ACC112 (cell line): ENCODE data around the gene CCDC47.

Experiments
- H2AFZ ChIP-seq: fragments of 200-600 bp; sonication (generic); one replicate; pipeline ENCODE4 v1.6.0; 2017; ENCODE audit warnings: antibody characterized with exemption, low read length; ENCODE audit not compliant: unreplicated experiment
- H3K27ac ChIP-seq: fragments of 200-600 bp; sonication (generic); 2 replicates; pipeline ENCODE4 v1.5.1; 2014; ENCODE audit warnings: low read depth, mild to moderate bottlenecking, antibody characterized with exemption, low read length, moderate library complexity
- H3K27me3 ChIP-seq: fragments of 200-600 bp; sonication (generic); 2 replicates; pipeline ENCODE4 v1.6.1; 2014; ENCODE audit warnings: mild to moderate bottlenecking, antibody characterized with exemption, low read length, moderate library complexity, mixed read lengths; ENCODE audit not compliant: insufficient read depth
- H3K36me3 ChIP-seq: fragments of 200-600 bp; sonication (generic); 2 replicates; pipeline ENCODE4 v1.6.1; 2016; ENCODE audit warnings: mild to moderate bottlenecking, antibody characterized with exemption, low read length, moderate library complexity, mixed read lengths; ENCODE audit not compliant: insufficient read depth
- H3K4me1 ChIP-seq: fragments of 200-600 bp; sonication (generic); one replicate; pipeline ENCODE4 v1.6.1; 2016; ENCODE audit warnings: low read length, mixed read lengths; ENCODE audit not compliant: insufficient read depth, unreplicated experiment, control insufficient read depth
- H3K4me3 ChIP-seq: fragments of 200-600 bp; sonication (generic); 2 replicates; pipeline ENCODE4 v1.5.1; 2014; ENCODE audit warnings: mild to moderate bottlenecking, low read depth, low read length
- H3K79me2 ChIP-seq: fragments of 200-600 bp; sonication (generic); one replicate; pipeline ENCODE4 v1.6.0; 2016; ENCODE audit warnings: low read length; ENCODE audit not compliant: control insufficient read depth, unreplicated experiment, insufficient read depth

The CCDC47 gene

DNA sequence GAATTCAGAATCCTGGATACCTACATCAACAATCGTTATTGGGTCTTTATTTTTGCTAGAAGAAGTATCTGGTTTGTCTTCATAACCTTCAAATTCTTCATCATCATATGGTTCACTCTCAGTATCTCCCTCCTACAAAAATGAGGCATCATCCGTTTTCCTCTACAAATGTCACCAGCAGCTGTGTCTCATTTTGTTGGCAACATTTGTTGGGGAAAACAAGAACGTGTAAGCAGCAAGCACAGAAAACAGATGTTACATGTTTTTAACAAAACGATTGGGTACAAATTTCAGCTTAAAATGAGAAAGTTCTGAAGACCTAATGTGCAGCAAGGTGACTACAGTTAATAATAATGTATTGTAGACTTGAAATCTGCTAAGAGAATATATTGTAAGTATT is 8.7 kb downstream of the CCDC47 start:
- H3K79me2 ChIP-seq = peaks cover 53% of the 10 kb centered on the region

DNA sequence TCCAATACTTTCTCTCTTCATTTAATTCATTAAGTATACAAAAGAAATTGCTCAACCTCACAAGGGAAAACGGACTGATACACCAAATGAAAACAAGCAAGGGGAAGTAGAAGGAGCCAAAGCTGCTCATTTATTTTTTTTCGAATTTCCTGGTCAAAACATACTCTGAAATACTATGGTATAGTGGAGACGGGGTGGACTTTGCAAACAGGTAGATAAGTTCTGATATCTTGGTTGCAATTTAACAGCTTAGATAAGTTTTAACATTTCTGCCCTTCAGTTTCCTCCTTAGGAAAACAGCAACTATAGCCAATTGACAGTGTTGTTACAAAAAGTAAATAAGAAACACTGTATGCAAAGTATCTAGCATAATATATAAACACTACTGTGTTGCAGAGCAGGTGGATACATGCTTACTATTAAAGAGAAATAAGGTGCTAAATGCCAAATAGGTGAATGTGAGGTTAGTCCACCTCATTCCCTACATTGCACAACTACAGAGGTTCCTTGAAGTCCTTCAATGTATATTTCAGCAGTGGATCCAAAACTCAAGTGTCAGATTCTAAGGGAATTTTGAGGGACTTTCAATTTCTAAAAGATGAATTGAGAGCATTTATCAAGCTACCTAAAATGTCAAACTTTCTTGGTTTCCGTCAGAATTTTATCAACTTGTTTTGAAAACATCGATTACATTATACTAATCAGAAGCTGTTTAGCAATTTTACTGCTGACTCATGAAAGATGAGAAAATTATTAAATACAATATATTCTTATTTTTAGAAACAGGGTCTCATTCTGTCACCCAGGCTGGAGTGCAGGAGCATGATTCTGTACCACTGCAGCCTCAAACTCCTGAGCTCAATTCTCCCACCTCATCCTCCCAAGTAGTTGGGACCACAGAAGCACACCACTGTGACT is 11.0 kb downstream of the CCDC47 start:
- Histone ChIP-seq H3K4me1 (no peaks in the 10 kb centered on the region), H3K4me3 (no peak overlapping the region), H2AFZ (no peak overlapping the region), H3K27me3 (no peaks in the 10 kb centered on the region), H3K27ac (no peak overlapping the region), H3K79me2 (peaks cover 31% of the 10 kb centered on the region), H3K36me3 (peaks cover 52% of the 10 kb centered on the region)

More for the DNA sequence above, 8.7 kb downstream of the CCDC47 start:
- H3K4me3 ChIP-seq = no peak overlapping the region
- no peaks in the 10 kb centered on the region for H3K4me1 ChIP-seq
- H3K27ac ChIP-seq = no peak overlapping the region
- H2AFZ ChIP-seq = no peak overlapping the region
- no peaks in the 10 kb centered on the region for H3K27me3 ChIP-seq
- H3K36me3 ChIP-seq = peaks cover 46% of the 10 kb centered on the region

- H3K36me3 ChIP-seq = peaks cover 61% of the 10 kb centered on the region
- no peak overlapping the region for H2AFZ ChIP-seq
- H3K4me1 ChIP-seq = no peaks in the 10 kb centered on the region
- no peak overlapping the region for H3K27ac ChIP-seq
- H3K27me3 ChIP-seq = no peaks in the 10 kb centered on the region
- H3K4me3 ChIP-seq = no peak overlapping the region
- H3K79me2 ChIP-seq = peaks cover 16% of the 10 kb centered on the region
Measured at GRCh38 chr17:63760771-63761539, 12.4 kb downstream of the CCDC47 start.

- no peaks in the 10 kb centered on the region for H3K27me3 ChIP-seq
- H3K27ac ChIP-seq = no peak overlapping the region
- H3K4me3 ChIP-seq = no peak overlapping the region
- peaks cover 44% of the 10 kb centered on the region for H3K36me3 ChIP-seq
- no peaks in the 10 kb centered on the region for H3K4me1 ChIP-seq
- peaks cover 4% of the 10 kb centered on the region for H3K79me2 ChIP-seq
- no peak overlapping the region for H2AFZ ChIP-seq
Measured at GRCh38 chr17:63758428-63758827, 15.0 kb downstream of the CCDC47 start.

DNA sequence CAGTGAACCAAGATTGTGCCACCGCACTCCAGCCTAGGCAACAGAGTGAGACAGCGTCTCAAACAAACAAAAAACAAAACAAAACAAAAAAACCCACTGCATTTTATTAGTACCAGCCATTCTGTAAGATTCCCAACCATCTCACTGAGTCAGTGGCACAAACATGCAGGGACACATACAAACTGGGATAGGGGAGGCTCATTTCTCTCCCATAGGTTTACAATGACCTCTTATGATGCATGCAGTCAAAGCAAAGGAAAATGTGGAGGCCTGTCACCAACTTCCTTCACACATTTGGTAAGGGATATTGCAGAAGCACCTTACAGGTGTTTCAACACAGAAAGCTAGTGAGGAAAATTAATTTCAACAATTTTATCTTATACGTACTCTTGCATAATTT is 19.4 kb downstream of the CCDC47 start:
- Histone ChIP-seq H2AFZ (no peak overlapping the region), H3K79me2 (no peaks in the 10 kb centered on the region), H3K27me3 (no peaks in the 10 kb centered on the region), H3K4me1 (no peaks in the 10 kb centered on the region), H3K27ac (no peak overlapping the region), H3K4me3 (no peak overlapping the region), H3K36me3 (peaks cover 38% of the 10 kb centered on the region)

DNA sequence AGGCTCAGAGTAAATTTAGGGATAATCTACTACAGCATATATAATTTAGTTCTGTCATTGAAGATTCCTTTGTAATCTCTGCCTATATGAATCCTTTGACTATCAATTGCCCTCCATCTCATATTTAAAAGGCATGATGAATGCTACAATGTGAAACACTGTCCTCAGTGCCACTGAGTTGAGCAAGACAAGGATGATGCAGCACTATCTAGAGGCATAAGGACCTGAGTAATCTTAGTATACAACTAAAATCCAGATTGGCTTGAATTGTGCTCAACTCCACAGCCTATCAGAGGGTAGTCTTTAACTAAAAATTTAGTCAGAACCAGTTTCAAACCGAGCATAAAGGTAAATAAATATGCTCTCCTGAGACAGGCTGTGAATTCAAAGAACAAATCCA is 20.2 kb downstream of the CCDC47 start:
- H3K4me1 ChIP-seq = no peaks in the 10 kb centered on the region
- H3K27ac ChIP-seq = no peak overlapping the region
- H2AFZ ChIP-seq = no peak overlapping the region
- H3K27me3 ChIP-seq = no peaks in the 10 kb centered on the region
- peaks cover 35% of the 10 kb centered on the region for H3K36me3 ChIP-seq
- no peak overlapping the region for H3K4me3 ChIP-seq
- no peaks in the 10 kb centered on the region for H3K79me2 ChIP-seq

DNA sequence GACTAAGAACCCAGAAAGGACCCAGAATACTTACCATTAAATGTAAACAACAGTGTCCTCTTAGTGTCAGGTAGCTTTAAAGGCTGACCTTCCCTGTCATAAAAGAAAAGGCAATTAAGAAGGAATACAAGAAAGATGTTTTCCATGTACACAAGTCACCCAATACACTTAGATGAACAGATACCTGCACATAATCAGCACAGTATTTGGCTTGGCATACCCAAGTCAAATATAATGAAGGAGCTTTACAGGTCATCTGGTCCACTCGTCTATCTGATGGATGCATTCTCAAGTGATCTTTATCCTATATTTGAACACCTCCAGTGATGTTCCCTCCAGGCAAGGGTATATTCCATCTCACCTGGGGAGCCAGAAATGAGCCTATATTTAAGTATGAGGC is 20.7 kb downstream of the CCDC47 start:
- Histone ChIP-seq H3K79me2 (no peaks in the 10 kb centered on the region), H3K36me3 (peaks cover 35% of the 10 kb centered on the region), H3K27me3 (no peaks in the 10 kb centered on the region), H3K4me3 (no peak overlapping the region), H3K4me1 (no peaks in the 10 kb centered on the region), H3K27ac (no peak overlapping the region), H2AFZ (no peak overlapping the region)

DNA sequence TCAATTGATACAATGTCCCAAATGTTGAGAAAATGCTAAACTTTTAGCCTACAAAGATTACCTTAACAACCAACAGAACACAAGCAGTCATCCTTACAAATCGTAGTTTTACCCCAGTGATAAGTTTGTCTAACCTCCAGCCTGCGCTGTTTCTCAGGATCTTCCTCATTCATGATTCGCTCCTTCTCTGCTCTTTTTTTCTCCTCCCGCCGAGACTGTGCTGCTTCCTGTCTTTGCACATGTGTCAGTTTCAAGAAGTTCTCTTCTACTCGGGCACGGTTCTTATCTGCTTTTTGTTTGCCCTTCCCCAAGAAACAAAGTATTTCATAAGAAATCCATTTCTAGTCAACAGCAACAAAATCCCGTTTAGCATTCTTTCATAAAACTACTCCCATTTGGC is 21.6 kb downstream of the CCDC47 start:
- Histone ChIP-seq H3K4me1 (no peaks in the 10 kb centered on the region), H3K79me2 (no peaks in the 10 kb centered on the region), H3K4me3 (no peak overlapping the region), H3K27ac (no peak overlapping the region), H3K36me3 (peaks cover 30% of the 10 kb centered on the region), H3K27me3 (no peaks in the 10 kb centered on the region), H2AFZ (no peak overlapping the region)

DNA sequence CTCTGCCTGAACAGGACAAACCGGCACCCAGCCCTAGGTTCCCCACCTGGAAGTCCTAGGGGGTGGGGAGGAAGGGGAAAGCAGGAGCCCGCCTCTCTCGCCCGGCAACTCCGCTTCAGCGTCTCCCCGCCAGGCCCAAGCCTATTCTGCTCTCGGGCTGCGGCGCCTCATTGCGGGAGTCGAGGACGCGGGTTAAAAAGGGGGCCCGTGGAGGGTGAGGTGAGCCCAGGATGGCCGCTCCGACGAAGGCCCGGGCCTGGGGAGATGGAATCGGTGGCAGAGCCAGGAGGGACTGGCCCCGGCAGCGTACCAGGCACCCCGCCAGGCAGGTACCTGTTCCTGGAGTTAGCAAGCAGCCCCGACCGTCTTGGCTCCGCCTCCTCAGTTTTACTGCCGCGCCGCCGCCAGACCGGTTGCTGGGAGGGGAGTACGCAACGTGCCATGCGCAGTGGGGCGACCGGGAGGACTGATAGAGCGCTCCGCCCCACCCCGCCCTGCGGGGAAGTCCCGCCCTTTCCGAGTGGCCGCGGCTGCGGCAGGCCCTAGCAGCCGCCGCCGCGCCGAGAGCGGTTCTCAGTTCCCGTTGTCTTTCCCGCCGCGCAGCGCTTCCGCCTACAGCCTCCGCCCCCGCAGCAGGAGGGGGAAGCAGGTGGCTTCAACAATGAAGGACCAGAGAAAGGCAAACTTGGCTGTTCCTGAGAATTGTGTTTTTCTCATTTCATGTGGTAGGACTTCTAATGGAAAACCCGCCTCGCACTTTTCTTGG is 31.8 kb downstream of the CCDC47 start, which contains the start of gene STRADA:
TSS of gene STRADA (minus strand) at position 392 of the 766 bp plus-strand sequence. CDS start 13,430 bp downstream, outside the sequence.
- Histone ChIP-seq H2AFZ (peak within 1 kb of the TSS; percentile 73), H3K36me3 (peaks cover 9% of the 10 kb centered on the region), H3K4me3 (peak within 1 kb of the TSS; percentile 84), H3K79me2 (peaks cover 18% of the 10 kb centered on the region), H3K27ac (peak within 1 kb of the TSS; percentile 70), H3K27me3 (no peaks in the 10 kb centered on the region), H3K4me1 (no peaks in the 10 kb centered on the region)

DNA sequence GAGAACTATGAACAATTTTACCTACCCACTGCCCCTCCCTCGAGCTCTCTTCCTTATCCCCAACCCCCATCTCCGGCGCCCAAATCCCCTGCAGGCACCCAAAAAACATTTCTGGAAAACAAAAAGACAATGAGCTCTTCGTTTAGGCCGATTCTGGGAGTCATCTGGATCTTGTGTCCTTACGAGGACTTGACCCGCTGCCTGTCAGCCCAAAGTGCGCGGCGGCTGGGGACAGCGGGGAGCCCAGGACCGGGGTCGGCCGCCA is 32.3 kb downstream of the CCDC47 start:
- peak overlapping the region; percentile 30 for H3K27ac ChIP-seq
- H3K79me2 ChIP-seq = peaks cover 18% of the 10 kb centered on the region
- H2AFZ ChIP-seq = peak overlapping the region; percentile 73
- no peaks in the 10 kb centered on the region for H3K27me3 ChIP-seq
- H3K4me3 ChIP-seq = peak overlapping the region; percentile 84
- H3K4me1 ChIP-seq = no peaks in the 10 kb centered on the region
- H3K36me3 ChIP-seq = peaks cover 7% of the 10 kb centered on the region
